Adipocyte (in vitro differentiated cells): ENCODE results near the gene G6PC1.
A peak's percentile ranks its signal among the peaks of the same experiment; 100 is the strongest.
"Not testable (repeated sequence)": the region's sequence is repeated elsewhere in the genome, so short reads cannot be mapped to it uniquely, and the experiment has no call there.

Experiments
- DNase-seq: peaks from one replicate; pipeline ENCODE4 v3.0.0-alpha.2; 2015; ENCODE audit warnings: low read depth
- H3K27me3 ChIP-seq: replicated peaks from 2 replicates; pipeline ENCODE4 v1.7.0; 2013; ENCODE audit warnings: mild to moderate bottlenecking, low read length, moderate library complexity; ENCODE audit not compliant: control insufficient read depth, insufficient read depth
- H3K36me3 ChIP-seq: 2 replicates; pipeline ENCODE4 v1.7.0; 2013; ENCODE audit warnings: low read length, mild to moderate bottlenecking, moderate library complexity; ENCODE audit not compliant: control insufficient read depth, insufficient read depth, severe bottlenecking
- H3K4me1 ChIP-seq: 2 replicates; pipeline ENCODE4 v1.7.0; 2013; ENCODE audit warnings: mild to moderate bottlenecking, low read length, moderate library complexity; ENCODE audit not compliant: control insufficient read depth, insufficient read depth
- H3K4me3 ChIP-seq: 2 replicates; pipeline ENCODE4 v1.7.0; 2013; ENCODE audit warnings: mild to moderate bottlenecking, low read length, moderate library complexity
- H3K9ac ChIP-seq: 2 replicates; pipeline ENCODE4 v1.7.0; 2013; ENCODE audit warnings: mild to moderate bottlenecking, low read length, moderate library complexity
- H3K9me3 ChIP-seq: 2 replicates; pipeline ENCODE4 v1.7.0; 2013; ENCODE audit warnings: mild to moderate bottlenecking, low read length, moderate library complexity; ENCODE audit not compliant: control insufficient read depth

G6PC1 gene

DNA sequence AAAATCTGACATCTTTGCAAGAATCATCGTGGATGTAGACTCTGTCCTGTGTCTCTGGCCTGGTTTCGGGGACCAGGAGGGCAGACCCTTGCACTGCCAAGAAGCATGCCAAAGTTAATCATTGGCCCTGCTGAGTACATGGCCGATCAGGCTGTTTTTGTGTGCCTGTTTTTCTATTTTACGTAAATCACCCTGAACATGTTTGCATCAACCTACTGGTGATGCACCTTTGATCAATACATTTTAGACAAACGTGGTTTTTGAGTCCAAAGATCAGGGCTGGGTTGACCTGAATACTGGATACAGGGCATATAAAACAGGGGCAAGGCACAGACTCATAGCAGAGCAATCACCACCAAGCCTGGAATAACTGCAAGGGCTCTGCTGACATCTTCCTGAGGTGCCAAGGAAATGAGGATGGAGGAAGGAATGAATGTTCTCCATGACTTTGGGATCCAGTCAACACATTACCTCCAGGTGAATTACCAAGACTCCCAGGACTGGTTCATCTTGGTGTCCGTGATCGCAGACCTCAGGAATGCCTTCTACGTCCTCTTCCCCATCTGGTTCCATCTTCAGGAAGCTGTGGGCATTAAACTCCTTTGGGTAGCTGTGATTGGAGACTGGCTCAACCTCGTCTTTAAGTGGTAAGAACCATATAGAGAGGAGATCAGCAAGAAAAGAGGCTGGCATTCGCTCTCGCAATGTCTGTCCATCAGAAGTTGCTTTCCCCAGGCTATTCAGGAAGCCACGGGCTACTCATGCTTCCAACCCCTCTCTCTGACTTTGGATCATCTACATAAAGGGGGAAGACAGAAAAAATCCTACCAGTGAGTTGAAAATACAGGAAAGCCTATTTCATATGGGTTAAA, at the start of gene G6PC1:
Gene G6PC1 (plus strand): TSS at position 340 of the 872 bp plus-strand sequence. CDS start 78 bp downstream, at position 418.
- Histone ChIP-seq H3K27me3 (peaks cover 6% of the 10 kb centered on the region), H3K9ac (no peak within 1 kb of the TSS), H3K4me3 (no peak within 1 kb of the TSS), H3K36me3 (no peaks in the 10 kb centered on the region), H3K4me1 (peaks cover 7% of the 10 kb centered on the region), H3K9me3 (no peaks in the 10 kb centered on the region)
- no peak for DNase-seq

DNA sequence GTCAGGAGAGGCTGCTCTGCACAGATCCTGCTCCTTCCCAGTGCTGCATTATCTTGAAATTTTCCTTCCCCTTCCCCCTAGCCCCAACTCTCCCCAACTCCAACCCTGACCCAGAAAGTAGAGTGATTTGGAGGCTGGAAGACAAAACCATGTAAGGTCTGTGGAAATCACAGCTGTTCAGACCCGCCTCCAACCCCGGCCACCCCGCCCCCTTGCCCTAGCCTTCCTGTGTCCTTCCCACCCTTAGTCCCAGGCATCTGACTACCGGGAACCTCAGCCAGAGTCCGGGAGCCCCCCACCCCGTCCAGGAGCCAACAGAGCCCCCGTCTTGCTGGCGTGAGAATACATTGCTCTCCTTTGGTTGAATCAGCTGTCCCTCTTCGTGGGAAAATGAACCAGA, 49.6 kb upstream of the G6PC1 start, which contains the start of gene AOC3:
Gene AOC3 (plus strand): TSS at position 246 of the 400 bp plus-strand sequence. CDS start 145 bp downstream, at position 391.
- H3K4me1 ChIP-seq: peaks cover 61% of the 10 kb centered on the region
- no peaks in the 10 kb centered on the region for H3K27me3 ChIP-seq
- peak within 1 kb of the TSS; percentile 87 for H3K4me3 ChIP-seq
- peaks cover 28% of the 10 kb centered on the region for H3K36me3 ChIP-seq
- H3K9me3 ChIP-seq: no peaks in the 10 kb centered on the region
- no peak for DNase-seq
- H3K9ac ChIP-seq: peak within 1 kb of the TSS; percentile 90

DNA sequence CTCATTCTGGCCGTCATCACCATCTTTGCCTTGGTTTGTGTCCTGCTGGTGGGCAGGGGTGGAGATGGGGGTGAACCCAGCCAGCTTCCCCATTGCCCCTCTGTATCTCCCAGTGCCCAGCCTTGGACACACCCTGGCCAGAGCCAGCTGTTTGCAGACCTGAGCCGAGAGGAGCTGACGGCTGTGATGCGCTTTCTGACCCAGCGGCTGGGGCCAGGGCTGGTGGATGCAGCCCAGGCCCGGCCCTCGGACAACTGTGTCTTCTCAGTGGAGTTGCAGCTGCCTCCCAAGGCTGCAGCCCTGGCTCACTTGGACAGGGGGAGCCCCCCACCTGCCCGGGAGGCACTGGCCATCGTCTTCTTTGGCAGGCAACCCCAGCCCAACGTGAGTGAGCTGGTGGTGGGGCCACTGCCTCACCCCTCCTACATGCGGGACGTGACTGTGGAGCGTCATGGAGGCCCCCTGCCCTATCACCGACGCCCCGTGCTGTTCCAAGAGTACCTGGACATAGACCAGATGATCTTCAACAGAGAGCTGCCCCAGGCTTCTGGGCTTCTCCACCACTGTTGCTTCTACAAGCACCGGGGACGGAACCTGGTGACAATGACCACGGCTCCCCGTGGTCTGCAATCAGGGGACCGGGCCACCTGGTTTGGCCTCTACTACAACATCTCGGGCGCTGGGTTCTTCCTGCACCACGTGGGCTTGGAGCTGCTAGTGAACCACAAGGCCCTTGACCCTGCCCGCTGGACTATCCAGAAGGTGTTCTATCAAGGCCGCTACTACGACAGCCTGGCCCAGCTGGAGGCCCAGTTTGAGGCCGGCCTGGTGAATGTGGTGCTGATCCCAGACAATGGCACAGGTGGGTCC, 49.0 kb upstream of the G6PC1 start:
- Histone ChIP-seq H3K4me3 (peak overlapping the region; percentile 87), H3K36me3 (peaks cover 34% of the 10 kb centered on the region)

DNA sequence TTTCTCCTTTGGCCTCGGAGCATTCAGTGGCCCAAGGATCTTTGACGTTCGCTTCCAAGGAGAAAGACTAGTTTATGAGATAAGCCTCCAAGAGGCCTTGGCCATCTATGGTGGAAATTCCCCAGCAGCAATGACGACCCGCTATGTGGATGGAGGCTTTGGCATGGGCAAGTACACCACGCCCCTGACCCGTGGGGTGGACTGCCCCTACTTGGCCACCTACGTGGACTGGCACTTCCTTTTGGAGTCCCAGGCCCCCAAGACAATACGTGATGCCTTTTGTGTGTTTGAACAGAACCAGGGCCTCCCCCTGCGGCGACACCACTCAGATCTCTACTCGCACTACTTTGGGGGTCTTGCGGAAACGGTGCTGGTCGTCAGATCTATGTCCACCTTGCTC, 48.2 kb upstream of the G6PC1 start:
- Histone ChIP-seq H3K4me1 (peaks cover 51% of the 10 kb centered on the region), H3K4me3 (peak overlapping the region; percentile 87), H3K36me3 (peaks cover 41% of the 10 kb centered on the region), H3K9ac (peak overlapping the region; percentile 90), H3K27me3 (no peaks in the 10 kb centered on the region), H3K9me3 (no peaks in the 10 kb centered on the region)
- no peak for DNase-seq

More for the DNA sequence above, 49.0 kb upstream of the G6PC1 start:
- not testable (repeated sequence) for H3K9me3 ChIP-seq, H3K27me3 ChIP-seq, DNase-seq
- H3K9ac ChIP-seq: peak overlapping the region; percentile 90
- H3K4me1 ChIP-seq: peaks cover 55% of the 10 kb centered on the region

DNA sequence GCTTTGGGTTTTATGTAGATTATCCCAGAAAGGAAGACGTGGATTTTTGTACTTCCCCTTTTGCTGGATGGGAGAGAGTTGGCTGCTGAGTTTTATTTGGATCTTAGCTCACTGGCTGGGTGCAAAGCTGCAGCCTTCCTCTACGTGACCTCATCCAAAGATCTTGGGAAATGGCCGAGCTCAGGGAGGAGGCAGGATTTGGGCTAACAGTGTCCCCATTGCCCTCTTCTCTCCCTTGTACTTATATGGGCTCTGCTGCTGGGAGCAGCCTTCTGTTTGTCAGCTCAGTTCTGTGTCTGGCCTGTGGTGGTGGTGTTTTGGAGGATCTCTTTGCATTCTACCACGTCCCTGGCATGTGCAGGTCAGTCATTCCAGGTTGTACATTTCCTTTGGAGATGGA, 47.6 kb upstream of the G6PC1 start:
- H3K4me3 ChIP-seq: peak overlapping the region; percentile 87

DNA sequence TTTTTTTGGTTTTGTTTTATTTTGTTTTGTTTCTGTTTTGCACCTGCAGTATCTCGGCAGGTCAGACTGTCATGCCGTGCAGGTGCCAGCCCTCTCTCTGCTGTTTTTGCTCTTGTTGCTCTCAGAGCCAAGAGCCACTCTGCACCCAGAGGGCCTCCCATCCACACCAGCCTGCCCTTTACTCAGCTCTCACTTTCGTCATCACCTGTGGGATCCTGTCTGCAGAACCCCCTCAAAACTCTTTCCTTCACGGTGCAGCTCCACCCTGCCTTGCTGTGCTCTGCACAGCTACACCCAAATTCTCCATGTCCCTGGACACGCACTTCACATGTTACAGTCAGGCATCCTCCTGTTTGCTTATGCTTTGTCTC, 47.0 kb upstream of the G6PC1 start:
- Histone ChIP-seq H3K36me3 (peaks cover 53% of the 10 kb centered on the region), H3K9ac (peak overlapping the region; percentile 90), H3K4me1 (peaks cover 40% of the 10 kb centered on the region), H3K27me3 (no peaks in the 10 kb centered on the region), H3K4me3 (peak overlapping the region; percentile 87), H3K9me3 (no peaks in the 10 kb centered on the region)
- no peak for DNase-seq

More for the DNA sequence above, 47.6 kb upstream of the G6PC1 start:
- no peak for DNase-seq
- peaks cover 48% of the 10 kb centered on the region for H3K36me3 ChIP-seq
- H3K27me3 ChIP-seq: no peaks in the 10 kb centered on the region
- H3K9me3 ChIP-seq: no peaks in the 10 kb centered on the region
- H3K9ac ChIP-seq: peak overlapping the region; percentile 90
- H3K4me1 ChIP-seq: peaks cover 45% of the 10 kb centered on the region

DNA sequence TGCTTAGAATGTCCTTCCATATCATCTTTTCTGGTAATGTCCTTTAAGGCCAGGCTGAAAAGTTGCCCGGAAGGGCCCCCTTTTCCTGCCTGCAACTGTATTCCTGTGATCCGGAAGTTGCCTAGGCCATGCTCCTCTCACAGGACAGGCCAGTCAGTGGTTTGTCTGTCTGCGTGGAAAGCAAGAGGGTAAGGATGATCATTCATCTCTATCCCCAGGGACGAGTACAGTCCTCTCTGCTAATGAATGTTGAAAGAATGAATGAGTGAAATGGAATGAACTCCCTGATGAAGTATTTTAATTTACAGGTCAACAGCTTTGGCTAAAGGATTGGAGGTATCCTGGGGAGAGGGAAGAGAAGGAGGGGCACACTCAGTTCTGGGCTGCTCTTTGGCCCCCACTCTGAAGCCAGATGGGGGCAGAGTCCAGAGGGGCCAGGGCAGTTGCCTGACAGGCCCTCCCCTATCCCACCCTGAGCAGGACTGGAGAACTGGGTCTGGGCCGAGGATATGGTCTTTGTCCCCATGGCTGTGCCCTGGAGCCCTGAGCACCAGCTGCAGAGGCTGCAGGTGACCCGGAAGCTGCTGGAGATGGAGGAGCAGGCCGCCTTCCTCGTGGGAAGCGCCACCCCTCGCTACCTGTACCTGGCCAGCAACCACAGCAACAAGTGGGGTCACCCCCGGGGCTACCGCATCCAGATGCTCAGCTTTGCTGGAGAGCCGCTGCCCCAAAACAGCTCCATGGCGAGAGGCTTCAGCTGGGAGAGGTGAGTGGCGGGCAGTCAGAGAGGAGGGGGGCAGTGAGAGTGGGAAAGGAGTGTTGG, 46.4 kb upstream of the G6PC1 start:
- Histone ChIP-seq H3K4me1 (peaks cover 34% of the 10 kb centered on the region), H3K27me3 (no peaks in the 10 kb centered on the region)

DNA sequence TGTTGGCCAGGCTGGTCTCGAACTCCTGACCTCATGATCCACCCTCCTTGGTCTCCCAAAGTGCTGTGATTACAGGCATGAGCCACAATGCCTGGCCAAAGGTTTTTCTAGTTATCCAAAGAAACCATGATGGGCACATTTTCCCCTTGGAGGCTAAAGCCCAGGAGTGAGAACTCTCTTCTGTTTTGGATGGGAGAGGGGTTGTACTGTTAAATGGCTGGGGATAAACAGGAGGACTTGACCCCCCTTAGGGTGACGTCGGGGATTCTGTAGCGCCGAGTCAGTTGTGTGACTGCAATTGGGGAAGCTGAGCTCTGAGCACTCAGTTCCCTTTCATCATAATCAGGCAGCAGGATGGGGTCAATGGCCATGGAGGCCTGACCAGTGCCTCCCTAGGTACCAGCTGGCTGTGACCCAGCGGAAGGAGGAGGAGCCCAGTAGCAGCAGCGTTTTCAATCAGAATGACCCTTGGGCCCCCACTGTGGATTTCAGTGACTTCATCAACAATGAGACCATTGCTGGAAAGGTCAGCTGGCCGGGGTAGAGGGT, 45.5 kb upstream of the G6PC1 start:
- Histone ChIP-seq H3K4me3 (peak overlapping the region; percentile 87), H3K36me3 (peaks cover 54% of the 10 kb centered on the region), H3K9me3 (no peaks in the 10 kb centered on the region), H3K27me3 (no peaks in the 10 kb centered on the region), H3K4me1 (peaks cover 25% of the 10 kb centered on the region), H3K9ac (peak overlapping the region; percentile 90)
- DNase-seq: no peak

More for the DNA sequence above, 46.4 kb upstream of the G6PC1 start:
- Histone ChIP-seq H3K4me3 (peak overlapping the region; percentile 87), H3K9me3 (no peaks in the 10 kb centered on the region), H3K36me3 (peaks cover 54% of the 10 kb centered on the region), H3K9ac (peak overlapping the region; percentile 90)
- DNase-seq: no peak

DNA sequence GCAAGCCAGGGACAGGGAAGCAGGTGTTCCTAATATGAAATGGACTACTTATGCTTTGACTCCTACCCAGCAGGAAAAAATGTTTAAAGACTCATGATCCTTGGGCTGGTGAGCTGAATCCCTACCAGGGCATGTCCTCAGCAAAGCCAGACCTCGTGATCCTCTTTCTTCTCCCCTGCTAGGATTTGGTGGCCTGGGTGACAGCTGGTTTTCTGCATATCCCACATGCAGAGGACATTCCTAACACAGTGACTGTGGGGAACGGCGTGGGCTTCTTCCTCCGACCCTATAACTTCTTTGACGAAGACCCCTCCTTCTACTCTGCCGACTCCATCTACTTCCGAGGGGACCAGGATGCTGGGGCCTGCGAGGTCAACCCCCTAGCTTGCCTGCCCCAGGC, 44.5 kb upstream of the G6PC1 start:
- H3K27me3 ChIP-seq, DNase-seq, H3K9me3 ChIP-seq: not testable (repeated sequence)
- H3K36me3 ChIP-seq: peaks cover 54% of the 10 kb centered on the region
- H3K4me1 ChIP-seq: peaks cover 18% of the 10 kb centered on the region
- H3K9ac ChIP-seq: peak overlapping the region; percentile 90
- peak overlapping the region; percentile 87 for H3K4me3 ChIP-seq

DNA sequence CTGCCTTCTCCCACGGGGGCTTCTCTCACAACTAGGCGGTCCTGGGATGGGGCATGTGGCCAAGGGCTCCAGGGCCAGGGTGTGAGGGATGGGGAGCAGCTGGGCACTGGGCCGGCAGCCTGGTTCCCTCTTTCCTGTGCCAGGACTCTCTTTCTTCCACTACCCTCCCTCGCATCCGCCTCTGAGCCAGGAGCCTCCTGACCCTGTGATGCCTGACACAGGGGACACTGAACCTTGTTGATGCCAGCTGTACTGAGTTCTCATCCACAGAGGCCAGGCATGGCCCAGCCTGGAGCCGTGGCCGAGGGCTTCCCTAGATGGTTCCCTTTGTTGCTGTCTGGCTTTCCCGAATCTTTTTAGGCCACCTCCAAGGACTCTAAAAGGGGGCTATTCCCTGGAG, 44.1 kb upstream of the G6PC1 start:
- not testable (repeated sequence) for H3K9me3 ChIP-seq, DNase-seq, H3K27me3 ChIP-seq
- Histone ChIP-seq H3K36me3 (peaks cover 54% of the 10 kb centered on the region), H3K4me3 (peak overlapping the region; percentile 65), H3K9ac (peak overlapping the region; percentile 60), H3K4me1 (peaks cover 18% of the 10 kb centered on the region)
